HCEC 1CT (cell line): ENCODE results near the gene ANTXRL.
"Not testable (repeated sequence)": the region's sequence is repeated elsewhere in the genome, so short reads cannot be mapped to it uniquely, and the experiment has no call there.

Experiments
- DNase-seq: peaks from one replicate; pipeline ENCODE4 v3.0.0-alpha.2; 2017

The ANTXRL gene

GRCh38 chr10:46375406-46375805 is 88.6 kb downstream of the ANTXRL start, which contains the start of gene ANXA8L1:
Gene ANXA8L1, plus strand, starts transcription at chr10:46375776. Its CDS starts 76 bp downstream, at chr10:46375852.
- not testable (repeated sequence) for DNase-seq

- DNase-seq: not testable (repeated sequence)
Measured at GRCh38 chr10:46377022-46377421, 90.2 kb downstream of the ANTXRL start.

- DNase-seq: not testable (repeated sequence)
Measured at GRCh38 chr10:46377651-46378050, 90.9 kb downstream of the ANTXRL start.

- not testable (repeated sequence) for DNase-seq
Measured at GRCh38 chr10:46378108-46378507, 91.3 kb downstream of the ANTXRL start.

GRCh38 chr10:46379233-46379848 is 92.5 kb downstream of the ANTXRL start:
- not testable (repeated sequence) for DNase-seq
